C1 segment of cervical spinal cord (tissue), 14 donors: ENCODE results near the gene MYOCOS.
"Not testable (repeated sequence)": the region's sequence is repeated elsewhere in the genome, so short reads cannot be mapped to it uniquely, and the experiment has no call there.

Experiments
- DNase-seq, 14 donors: peaks; one replicate each; lab custom pipeline; 2025; lab: John Stamatoyannopoulos, UW

MYOCOS gene

GRCh38 chr1:171622152-171622462 is at the start of gene MYOCOS:
TSS of gene MYOCOS (plus strand) at chr1:171622243. CDS start at chr1:171623884, 1,641 bp downstream.
- DNase-seq: no peak

- DNase-seq: no peak
Measured at GRCh38 chr1:171576144-171576543, 45.9 kb upstream of the MYOCOS start.

DNA sequence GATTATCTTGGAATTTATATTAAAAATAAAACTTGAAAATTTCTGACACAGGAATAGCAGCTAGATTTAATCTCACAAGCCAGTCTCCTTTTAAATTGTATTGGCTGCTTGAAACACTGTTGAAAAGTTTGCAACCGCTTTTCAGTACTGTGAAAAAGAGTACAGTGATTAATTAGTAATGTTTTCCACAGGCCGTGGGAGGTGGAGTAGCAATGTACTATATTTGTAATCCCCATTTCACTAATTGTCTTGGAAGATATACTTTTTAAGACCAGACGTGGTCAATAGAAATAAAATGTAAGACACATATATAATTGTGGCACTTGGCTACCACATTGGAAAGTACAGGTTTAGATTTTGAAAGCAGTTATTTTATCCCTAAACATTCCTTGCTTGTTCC is 40.8 kb upstream of the MYOCOS start:
- no peak for DNase-seq

DNA sequence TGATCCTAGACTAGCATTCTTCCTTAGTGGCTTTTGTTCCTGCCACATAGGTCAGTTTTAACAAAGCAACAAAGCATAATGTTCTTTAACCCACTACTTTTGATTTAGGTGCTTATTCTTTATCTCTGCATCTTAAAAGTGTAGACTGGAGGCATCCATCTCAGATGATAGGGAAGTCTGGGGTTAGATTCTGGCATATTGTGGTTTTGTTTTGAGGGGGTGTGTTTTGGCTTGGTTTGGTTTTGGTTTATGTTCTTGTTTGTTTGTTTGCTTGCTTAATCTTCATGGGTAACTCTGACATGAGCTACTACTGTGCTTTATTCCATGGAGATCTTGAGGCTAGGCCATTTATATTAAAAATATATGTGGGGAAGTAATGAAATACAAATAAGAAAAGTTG is 40.3 kb upstream of the MYOCOS start:
- no peak for DNase-seq

- DNase-seq: no peak
Measured at GRCh38 chr1:171582589-171582988, 39.5 kb upstream of the MYOCOS start.

DNA sequence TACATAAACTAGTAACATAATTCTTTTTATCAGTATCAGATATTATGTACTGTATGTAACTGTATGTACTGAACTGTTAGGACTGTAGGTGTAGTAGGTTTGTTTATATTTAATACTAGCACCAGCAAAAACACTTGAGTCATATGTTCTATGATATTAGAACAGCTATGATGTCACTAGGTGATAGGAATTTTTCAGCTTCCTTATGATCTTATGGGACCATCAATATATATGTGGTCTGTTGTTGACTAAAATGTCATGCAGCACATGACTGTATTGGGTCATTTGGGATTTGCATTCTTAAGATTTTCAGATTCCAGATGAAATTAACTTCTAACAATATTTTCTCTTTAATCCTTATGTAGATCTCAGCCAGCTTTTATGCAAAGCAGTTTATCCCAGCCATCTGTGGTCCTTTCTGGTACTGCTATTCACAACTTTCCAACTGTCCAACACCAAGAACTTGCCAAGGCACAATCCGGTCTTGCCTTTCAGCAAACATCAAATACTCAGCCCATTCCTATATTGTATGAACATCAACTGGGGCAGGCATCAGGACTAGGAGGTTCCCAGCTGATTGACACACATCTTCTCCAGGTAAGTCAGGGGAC is 38.3 kb upstream of the MYOCOS start:
- DNase-seq: no peak

DNA sequence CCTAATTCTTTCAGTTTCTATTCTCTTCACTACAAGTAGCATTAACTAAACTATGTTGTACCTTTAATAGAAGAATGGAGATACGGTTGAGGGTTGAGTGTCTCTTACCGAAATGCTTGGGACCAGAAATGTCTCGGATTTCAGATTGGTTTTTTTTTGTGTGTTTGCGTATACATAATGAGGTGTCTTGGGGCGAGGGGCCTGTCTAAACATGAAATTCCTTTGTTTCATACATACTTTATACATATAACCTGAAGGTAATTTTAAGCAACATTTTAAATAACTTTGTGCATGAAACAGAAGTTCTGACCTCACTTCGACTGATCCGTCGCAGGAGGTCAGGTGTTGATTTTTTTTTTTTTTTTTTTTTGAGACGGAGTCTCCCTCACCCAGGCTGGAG is 36.3 kb upstream of the MYOCOS start:
- no peak for DNase-seq

GRCh38 chr1:171588230-171588629 is 33.8 kb upstream of the MYOCOS start:
- DNase-seq: peak in 1 of 14 donors; percentile 5

DNA sequence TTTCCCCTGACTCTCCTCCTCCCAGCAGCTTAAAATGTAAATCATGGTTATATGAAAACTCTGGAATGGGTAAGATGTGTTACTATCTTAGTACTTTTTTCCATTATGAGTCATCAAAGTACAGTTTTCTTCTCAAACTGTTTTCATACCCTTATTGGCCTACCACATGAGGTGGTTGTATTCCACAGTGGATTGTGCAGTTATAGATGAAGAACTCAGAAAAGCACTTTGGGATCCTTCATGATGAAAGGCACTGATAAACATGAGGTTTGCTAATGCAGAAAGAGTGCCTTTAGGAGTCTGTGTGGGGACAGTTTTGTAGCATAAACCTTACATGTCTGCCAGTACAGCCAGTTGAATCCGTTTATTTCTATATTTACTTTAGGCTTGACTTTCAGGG is 32.0 kb upstream of the MYOCOS start:
- no peak for DNase-seq

DNA sequence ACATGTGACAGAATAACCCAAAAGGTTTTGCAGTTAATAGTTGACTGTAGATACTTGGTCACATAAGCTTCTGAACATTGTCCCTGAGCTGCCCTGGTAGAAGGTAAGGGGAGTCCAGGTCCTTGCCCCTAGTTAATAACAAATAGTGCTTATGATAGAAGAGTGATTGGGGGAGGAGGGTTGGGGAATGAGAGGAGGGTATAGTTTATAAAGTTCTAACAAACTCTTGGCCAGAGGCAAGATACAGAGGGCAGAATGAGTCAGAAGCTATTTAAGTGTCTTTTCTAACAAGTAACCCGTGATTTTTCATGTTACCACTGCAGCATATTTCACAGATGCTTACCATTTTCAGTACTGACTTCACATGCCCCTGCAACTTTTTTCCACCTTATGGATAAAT is 26.7 kb upstream of the MYOCOS start:
- DNase-seq: no peak

GRCh38 chr1:171596119-171596518 is 25.9 kb upstream of the MYOCOS start:
- no peak for DNase-seq

DNA sequence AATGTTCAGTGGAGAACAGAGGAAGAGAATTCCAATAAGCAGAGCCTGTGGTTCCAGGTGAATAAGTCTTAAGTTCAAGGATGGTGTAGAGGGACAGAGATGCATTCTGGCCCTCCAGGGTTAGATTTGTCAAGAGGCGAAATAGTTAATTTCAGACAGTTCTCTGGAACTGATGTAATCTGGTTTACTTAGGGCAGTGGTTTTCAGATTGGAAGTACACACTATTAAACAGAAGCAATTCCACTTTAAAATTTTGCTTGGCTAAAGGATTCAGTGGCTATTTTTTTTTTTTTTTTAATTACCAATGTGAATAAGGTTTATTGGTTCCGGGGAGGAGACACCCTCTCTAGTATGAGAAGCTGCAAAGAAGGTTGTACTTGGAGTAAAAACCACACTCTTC is 25.3 kb upstream of the MYOCOS start:
- no peak for DNase-seq

DNA sequence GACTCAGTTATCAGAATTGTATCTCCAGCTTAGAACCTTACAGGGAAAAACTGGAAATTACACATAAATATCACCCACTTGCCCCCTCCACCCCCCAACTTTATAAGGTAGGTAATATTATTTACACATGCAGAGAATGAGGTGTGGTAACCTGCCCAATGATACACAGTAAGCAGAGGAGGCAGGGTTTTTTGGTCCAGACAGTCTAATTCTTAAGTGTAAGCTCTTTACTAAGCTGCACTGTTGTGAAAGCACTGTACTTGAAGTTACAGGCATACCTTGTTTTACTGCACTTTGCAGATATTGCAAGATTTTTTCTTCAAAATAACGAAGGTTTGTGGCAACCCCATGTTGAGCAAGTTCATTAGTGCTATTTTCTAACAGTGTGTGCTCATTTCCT is 24.8 kb upstream of the MYOCOS start:
- DNase-seq: no peak

- not testable (repeated sequence) for DNase-seq
Measured at GRCh38 chr1:171600310-171600709, 21.7 kb upstream of the MYOCOS start.

- DNase-seq: peak in 1 of 14 donors; percentile 3
Measured at GRCh38 chr1:171600862-171601261, 21.2 kb upstream of the MYOCOS start.

DNA sequence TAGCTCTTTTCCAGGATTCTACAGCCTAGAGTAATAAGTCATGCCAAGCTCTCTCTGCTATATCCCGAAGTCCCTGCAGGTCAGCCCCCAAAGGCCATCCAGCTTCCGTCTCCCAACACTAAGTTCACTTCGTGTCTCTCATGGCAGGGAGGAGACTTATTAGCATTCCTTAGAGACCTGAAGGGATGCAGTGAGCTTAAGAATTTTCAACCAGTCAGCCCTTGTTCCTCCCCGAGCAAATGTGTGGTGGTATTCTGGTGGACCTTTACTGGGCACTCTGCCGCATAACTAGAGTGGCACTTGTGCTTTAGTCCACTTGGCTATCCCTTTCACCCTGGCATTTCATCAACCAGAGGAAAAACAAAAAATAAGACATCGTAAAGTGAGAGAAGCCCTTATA is 19.0 kb upstream of the MYOCOS start:
- DNase-seq: not testable (repeated sequence)

- peak in 7 of 14 donors; percentile 2 to 64 (median 7) for DNase-seq
Measured at GRCh38 chr1:171606402-171606941, 15.6 kb upstream of the MYOCOS start.

- DNase-seq: no peak
Measured at GRCh38 chr1:171610385-171610784, 11.7 kb upstream of the MYOCOS start.

GRCh38 chr1:171611306-171611705 is 10.7 kb upstream of the MYOCOS start:
- DNase-seq: no peak

DNA sequence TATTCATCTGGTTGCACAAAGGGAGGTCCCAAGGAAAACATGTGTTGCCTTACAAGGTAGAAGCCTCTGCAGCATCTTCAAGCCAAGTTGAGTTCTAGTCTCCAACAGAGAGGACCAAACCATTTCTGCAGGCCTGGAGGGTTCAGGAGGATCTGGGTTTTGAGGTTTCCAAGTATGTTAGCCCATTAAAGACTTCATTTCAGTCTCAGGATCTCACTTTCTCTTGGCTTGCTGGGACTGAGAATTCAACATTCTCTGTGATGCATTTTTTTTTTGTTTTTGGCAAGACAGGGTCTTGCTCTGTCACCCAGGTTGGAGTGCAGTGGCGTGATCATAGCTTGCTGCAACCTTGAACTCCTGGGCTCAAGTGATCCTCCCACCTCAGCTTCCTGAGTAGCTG is 8.8 kb upstream of the MYOCOS start:
- no peak for DNase-seq

- not testable (repeated sequence) for DNase-seq
Measured at GRCh38 chr1:171615122-171615906, 6.7 kb upstream of the MYOCOS start.

GRCh38 chr1:171616586-171616985 is 5.5 kb upstream of the MYOCOS start:
- DNase-seq: no peak

DNA sequence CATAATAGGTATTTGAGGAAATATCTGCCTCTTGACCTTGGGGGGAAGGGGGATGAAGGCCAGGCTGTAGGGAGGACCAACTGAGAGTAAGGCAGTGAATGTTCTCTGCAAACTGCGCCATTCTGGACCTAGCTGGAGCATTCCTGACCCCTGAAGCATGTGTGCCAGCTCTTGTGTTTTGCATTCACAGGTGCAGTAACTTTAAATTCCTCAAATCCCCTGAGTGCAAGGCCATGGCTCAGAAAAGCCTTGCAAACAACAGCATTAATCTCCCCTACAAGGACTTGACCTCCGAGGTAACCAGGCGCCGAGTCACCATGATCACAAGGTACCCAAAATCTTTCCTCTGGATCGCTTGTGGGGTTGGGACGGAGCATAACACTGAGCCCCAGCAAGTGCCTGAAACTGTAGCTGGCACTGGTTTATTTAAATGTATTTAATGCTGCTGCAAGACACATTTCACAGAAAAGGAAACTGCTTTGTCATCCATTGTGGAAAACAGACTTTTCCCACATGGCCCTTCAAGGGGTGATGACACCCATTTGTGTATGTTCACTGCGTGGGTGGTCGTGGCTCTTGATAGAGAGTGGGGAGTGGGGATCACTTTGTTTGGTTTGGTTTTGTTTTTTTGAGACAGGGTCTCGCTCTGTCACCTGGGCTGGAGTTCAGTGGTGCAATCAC is 1.7 kb downstream of the MYOCOS start:
- no peak for DNase-seq
